Ishikawa (cell line): Measurements from ENCODE around the gene ATP6V0E2.

Experiments used
- CEBPB ChIP-seq: IDR thresholded peaks from 2 replicates; pipeline ENCODE4 v1.6.1; 2012
- CREB1 ChIP-seq: IDR thresholded peaks from 2 replicates; pipeline ENCODE4 v1.6.1; 2012; ENCODE audit warnings: low read depth
- EGR1 ChIP-seq: IDR thresholded peaks from 2 replicates; pipeline ENCODE4 v1.6.1; 2012
- EP300 ChIP-seq: IDR thresholded peaks from 2 replicates; pipeline ENCODE4 v1.6.1; 2012; ENCODE audit warnings: borderline replicate concordance
- FOXM1 ChIP-seq: IDR thresholded peaks from 2 replicates; pipeline ENCODE4 v1.6.1; 2012; ENCODE audit warnings: low read depth, borderline replicate concordance
- MAX ChIP-seq: IDR thresholded peaks from 2 replicates; pipeline ENCODE4 v1.6.1; 2012
- NFIC ChIP-seq: IDR thresholded peaks from 2 replicates; pipeline ENCODE4 v1.6.1; 2012
- RAD21 ChIP-seq: IDR thresholded peaks from 2 replicates; pipeline ENCODE4 v1.6.1; 2012; ENCODE audit warnings: low read depth
- REST ChIP-seq: IDR thresholded peaks from 2 replicates; pipeline ENCODE4 v1.6.1; 2012; ENCODE audit warnings: low read depth, mild to moderate bottlenecking
- TAF1 ChIP-seq: IDR thresholded peaks from 2 replicates; pipeline ENCODE4 v1.6.1; 2012; ENCODE audit warnings: low read depth, mild to moderate bottlenecking
- TCF12 ChIP-seq: IDR thresholded peaks from 2 replicates; pipeline ENCODE4 v1.6.1; 2012; ENCODE audit warnings: low read depth
- TEAD4 ChIP-seq: IDR thresholded peaks from 2 replicates; pipeline ENCODE4 v1.6.1; 2012
- USF1 ChIP-seq: IDR thresholded peaks from 2 replicates; pipeline ENCODE4 v1.6.1; 2012
- YY1 ChIP-seq: IDR thresholded peaks from 2 replicates; pipeline ENCODE4 v1.6.1; 2012; ENCODE audit warnings: low read depth
- ZBTB7A ChIP-seq: IDR thresholded peaks from 2 replicates; pipeline ENCODE4 v1.6.1; 2012; ENCODE audit warnings: low read depth

Gene ATP6V0E2

GRCh38 chr7:149885191-149886017, 11.6 kb downstream of the ATP6V0E2 start:
- TF ChIP-seq TCF12: peak; percentile 38; the same call in 1 of the 2 replicates
- no peak for TF ChIP-seq CEBPB

- no peak for TF ChIP-seq CEBPB
- no peak for TF ChIP-seq TCF12
- TF ChIP-seq TEAD4: no peak
- TF ChIP-seq CREB1: no peak
- TF ChIP-seq NFIC: no peak
- no peak for TF ChIP-seq EP300
- no peak for TF ChIP-seq EGR1
- no peak for TF ChIP-seq RAD21
Observed at GRCh38 chr7:149886018-149886415, 12.2 kb downstream of the ATP6V0E2 start.

GRCh38 chr7:149887311-149887710, 13.5 kb downstream of the ATP6V0E2 start:
- TF ChIP-seq ZBTB7A (no peak), YY1 (no peak), MAX (no peak), FOXM1 (no peak), RAD21 (no peak), TEAD4 (no peak), EP300 (no peak), USF1 (no peak), TAF1 (no peak), CEBPB (no peak), EGR1 (no peak), TCF12 (no peak), CREB1 (no peak), REST (no peak)
